Measurements from ENCODE around the gene MCC. TPM values are rescaled to one million over a fixed set of nuclear protein-coding genes. Genes with fewer than 3 reads are reported as not detected.

MCC gene
- total RNA-seq, 6 donors from 2014 or later = 12.1 to 67.1 (median 21.3) TPM

- ATAC-seq (ENCODE audit: low FRiP score in 2 of 2) (peak in 1 of 2 donors; percentile 12), DNase-seq (no peak)
These were observed 355.7 kb downstream of the MCC start for GRCh38 chr5:113132564-113132963.

GRCh38 chr5:113128641-113129330 is 359.5 kb downstream of the MCC start:
- ATAC-seq (ENCODE audit: low FRiP score in 2 of 2) (no peak), DNase-seq (no peak)
- WGBS, 2 donors = 73 to 97% methylated on average over 2 of the region's 2 CpGs
- Histone ChIP-seq H3K9me3 (no peaks in the 10 kb centered on the region), H3K36me3 (no peaks in the 10 kb centered on the region), H3K27ac (no peak overlapping the region), H3K4me3 (no peak overlapping the region), H3K27me3 (no peaks in the 10 kb centered on the region), H3K4me1 (no peaks in the 10 kb centered on the region)
- no peak for TF ChIP-seq POLR2A (IDR thresholded peaks at IDR 0.05)
- TF ChIP-seq POLR2AphosphoS5 (IDR thresholded peaks at IDR 0.05) = no peak
- no peak for TF ChIP-seq EP300 (IDR thresholded peaks at IDR 0.05)
- TF ChIP-seq, protein P1, sequence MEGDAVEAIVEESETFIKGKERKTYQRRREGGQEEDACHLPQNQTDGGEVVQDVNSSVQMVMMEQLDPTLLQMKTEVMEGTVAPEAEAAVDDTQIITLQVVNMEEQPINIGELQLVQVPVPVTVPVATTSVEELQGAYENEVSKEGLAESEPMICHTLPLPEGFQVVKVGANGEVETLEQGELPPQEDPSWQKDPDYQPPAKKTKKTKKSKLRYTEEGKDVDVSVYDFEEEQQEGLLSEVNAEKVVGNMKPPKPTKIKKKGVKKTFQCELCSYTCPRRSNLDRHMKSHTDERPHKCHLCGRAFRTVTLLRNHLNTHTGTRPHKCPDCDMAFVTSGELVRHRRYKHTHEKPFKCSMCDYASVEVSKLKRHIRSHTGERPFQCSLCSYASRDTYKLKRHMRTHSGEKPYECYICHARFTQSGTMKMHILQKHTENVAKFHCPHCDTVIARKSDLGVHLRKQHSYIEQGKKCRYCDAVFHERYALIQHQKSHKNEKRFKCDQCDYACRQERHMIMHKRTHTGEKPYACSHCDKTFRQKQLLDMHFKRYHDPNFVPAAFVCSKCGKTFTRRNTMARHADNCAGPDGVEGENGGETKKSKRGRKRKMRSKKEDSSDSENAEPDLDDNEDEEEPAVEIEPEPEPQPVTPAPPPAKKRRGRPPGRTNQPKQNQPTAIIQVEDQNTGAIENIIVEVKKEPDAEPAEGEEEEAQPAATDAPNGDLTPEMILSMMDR (IDR thresholded peaks at IDR 0.05) = no peak

More at GRCh38 chr5:113132564-113132963, 355.7 kb downstream of the MCC start:
- no peaks in the 10 kb centered on the region for H3K9me3 ChIP-seq
- TF ChIP-seq POLR2A (IDR thresholded peaks at IDR 0.05) = no peak
- TF ChIP-seq, protein P1 (IDR thresholded peaks at IDR 0.05) = no peak
- TF ChIP-seq EP300 (IDR thresholded peaks at IDR 0.05) = no peak
- no peak for TF ChIP-seq POLR2AphosphoS5 (IDR thresholded peaks at IDR 0.05)
- no peaks in the 10 kb centered on the region for H3K27me3 ChIP-seq
- H3K4me3 ChIP-seq = no peak overlapping the region
- no peak overlapping the region for H3K27ac ChIP-seq
- no peaks in the 10 kb centered on the region for H3K4me1 ChIP-seq
- H3K36me3 ChIP-seq = no peaks in the 10 kb centered on the region

DNA sequence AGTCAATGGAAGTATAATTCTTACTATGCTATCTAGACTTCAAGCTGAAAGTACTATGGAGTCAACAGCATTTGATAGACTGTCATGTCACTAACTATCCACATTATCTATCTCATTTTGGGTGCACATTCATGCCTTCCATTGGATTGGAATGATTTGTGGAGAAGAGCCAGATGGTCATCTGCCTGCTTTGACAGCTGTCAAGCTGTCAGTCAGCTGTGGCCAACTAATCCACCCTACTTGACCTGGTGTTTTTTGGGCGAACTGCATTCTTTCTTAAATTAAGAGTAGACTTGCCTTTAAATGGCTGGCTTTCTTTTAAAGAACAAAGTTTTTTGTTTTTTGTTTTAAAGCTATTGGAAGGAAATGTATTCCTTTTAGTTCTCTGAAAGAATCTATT is 360.2 kb downstream of the MCC start:
- Histone ChIP-seq H3K4me1 (no peaks in the 10 kb centered on the region), H3K4me3 (no peak overlapping the region), H3K9me3 (no peaks in the 10 kb centered on the region), H3K27me3 (no peaks in the 10 kb centered on the region), H3K27ac (no peak overlapping the region), H3K36me3 (no peaks in the 10 kb centered on the region)
- TF ChIP-seq EP300 (IDR thresholded peaks at IDR 0.05) (no peak), POLR2A (IDR thresholded peaks at IDR 0.05) (no peak), POLR2AphosphoS5 (IDR thresholded peaks at IDR 0.05) (no peak)
- TF ChIP-seq, protein P1 (IDR thresholded peaks at IDR 0.05) = no peak
- ATAC-seq (ENCODE audit: low FRiP score in 2 of 2) (no peak), DNase-seq (no peak)
- WGBS, 2 donors = 87 to 100% methylated on average over 1 of the region's 1 CpG

GRCh38 chr5:113127021-113127420 is 361.2 kb downstream of the MCC start:
- DNase-seq = no peak
- no peaks in the 10 kb centered on the region for H3K36me3 ChIP-seq
- H3K27me3 ChIP-seq = no peaks in the 10 kb centered on the region
- no peaks in the 10 kb centered on the region for H3K9me3 ChIP-seq
- no peaks in the 10 kb centered on the region for H3K4me1 ChIP-seq
- no peak overlapping the region for H3K27ac ChIP-seq
- WGBS, 2 donors = 66 to 71% methylated on average over 4 of the region's 4 CpGs
- ATAC-seq (ENCODE audit: low FRiP score in 2 of 2) = no peak
- no peak overlapping the region for H3K4me3 ChIP-seq
- no peak for TF ChIP-seq POLR2AphosphoS5 (IDR thresholded peaks at IDR 0.05)
- no peak for TF ChIP-seq POLR2A (IDR thresholded peaks at IDR 0.05)
- no peak for TF ChIP-seq EP300 (IDR thresholded peaks at IDR 0.05)
- TF ChIP-seq, protein P1 (IDR thresholded peaks at IDR 0.05) = no peak

- no peaks in the 10 kb centered on the region for H3K36me3 ChIP-seq
- 53 to 72% methylated on average over 4 of the region's 4 CpGs for WGBS, 2 donors
- TF ChIP-seq POLR2AphosphoS5 (IDR thresholded peaks at IDR 0.05) = no peak
- no peak for TF ChIP-seq POLR2A (IDR thresholded peaks at IDR 0.05)
- no peak for TF ChIP-seq EP300 (IDR thresholded peaks at IDR 0.05)
- TF ChIP-seq, protein P1 (IDR thresholded peaks at IDR 0.05) = no peak
- DNase-seq (no peak), ATAC-seq (ENCODE audit: low FRiP score in 2 of 2) (no peak)
- no peak overlapping the region for H3K4me3 ChIP-seq
- no peaks in the 10 kb centered on the region for H3K27me3 ChIP-seq
- H3K4me1 ChIP-seq = no peaks in the 10 kb centered on the region
- no peaks in the 10 kb centered on the region for H3K9me3 ChIP-seq
- no peak overlapping the region for H3K27ac ChIP-seq
These were observed 362.9 kb downstream of the MCC start for GRCh38 chr5:113125371-113125770.

Measured in upper lobe of left lung (tissue), 6 donors.